Heart left ventricle (tissue), 16 donors: ENCODE data around the gene FBXL22. TPM values are rescaled to one million over a fixed set of nuclear protein-coding genes. Genes with fewer than 3 reads are reported as not detected.

Source experiments
- ATAC-seq, 4 donors: fragments of 200-7000 bp; cut with Tn5 transposase; one replicate each; pipeline ENCODE4 v1.9.1; 2020 to 2022; ENCODE audit warnings: moderate library complexity in 4 of 4, mild to moderate bottlenecking in 3 of 4, moderate number of reproducible peaks in 1 of 4
- DNase-seq, 5 donors: peaks; one replicate each; pipeline ENCODE4 v3.0.0-alpha.2; 2020
- H3K27ac ChIP-seq, 12 donors: fragments of 200-600 bp; sonication (generic) in 4 of 12; one replicate each; pipeline versions ENCODE4 v1.5.0 to v1.8.0; 2016 to 2022; ENCODE audit warnings: mild to moderate bottlenecking in 2 of 12
- H3K27me3 ChIP-seq, 9 donors: fragments of 200-600 bp; sonication (generic) in 2 of 9; one replicate each; pipeline versions ENCODE4 v1.5.1 to v1.8.0; 2016 to 2022; ENCODE audit warnings: mild to moderate bottlenecking in 3 of 9
- H3K36me3 ChIP-seq, 9 donors: fragments of 200-600 bp; sonication (generic) in 2 of 9; one replicate each; pipeline versions ENCODE4 v1.5.0 to v1.8.0; 2018 to 2022; ENCODE audit warnings: mild to moderate bottlenecking in 2 of 9
- H3K4me1 ChIP-seq, 12 donors: fragments of 200-600 bp; sonication (generic) in 4 of 12; one replicate each; pipeline versions ENCODE4 v1.5.0 to v1.8.0; 2016 to 2022; ENCODE audit warnings: mild to moderate bottlenecking in 3 of 12
- H3K4me3 ChIP-seq, 12 donors: fragments of 200-600 bp; sonication (generic) in 4 of 12; one replicate each; pipeline versions ENCODE4 v1.5.0 to v1.8.0; 2017 to 2022; ENCODE audit warnings: mild to moderate bottlenecking in 9 of 12, moderate library complexity in 4 of 12
- H3K9me3 ChIP-seq, 12 donors: fragments of 200-600 bp; sonication (generic) in 4 of 12; one replicate each; pipeline versions ENCODE4 v1.5.0 to v1.8.0; 2016 to 2022; ENCODE audit warnings: mild to moderate bottlenecking in 1 of 12
- CTCF ChIP-seq, 12 donors: fragments of 200-600 bp; sonication (generic) in 4 of 12; IDR thresholded peaks; one replicate each; pipeline versions ENCODE4 v1.5.0 to v1.8.0; 2018 to 2022; ENCODE audit warnings: antibody characterized with exemption in 12 of 12, mild to moderate bottlenecking in 5 of 12
- POLR2A ChIP-seq, 2 donors: fragments of 450-650 bp; IDR thresholded peaks; one replicate each; pipeline ENCODE4 v1.6.1; 2017; ENCODE audit warnings: antibody characterized with exemption in 2 of 2, mild to moderate bottlenecking in 2 of 2, moderate library complexity in 2 of 2
- WGBS, 4 donors: extraction: QIAGEN DNeasy Blood & Tissue Kit in 2 of 4; methylation state at CpG; one replicate each; pipeline versions ENCODE4 v1.1.5 to v1.1.7; 2013 to 2018; 5-methylcytosine and 5-hydroxymethylcytosine counted together
- intact Hi-C, 10 donors: fragments of 100-400 bp; cut with DNase I; formaldehyde crosslinking; loops; one replicate each; pipeline versions ENCODE4 v1.11.1 to v1.14.2; 2022
- polyA plus RNA-seq, 2 donors: library from polyadenylated mRNA; stranded (reverse); fragments of 200-250 nt; gene quantifications; one replicate each; pipeline ENCODE4 v1.2.3, GENCODE V29; 2013
- total RNA-seq, 9 donors: library from RNA; depleted of rRNA in 2 of 9; stranded (reverse); fragments of >200 nt in 2 of 9; fragmentation: NEBNext Ultra II Directional in 3 of 9; extraction: Animal tissue kit (Norgen Biotek cat#: 25700) in 3 of 9; gene quantifications; one replicate each; pipeline versions ENCODE4 v1.1.0 to v1.2.4, GENCODE V29; 2016 to 2023
- donor health status: ischemic (EF 13 %, LVEDD 7.1; RV severe dilation, severe dysfunction).
- donor health status: healthy with polysubstance abuse.
- donor health status: DM: no; HTN: yes; CAD: no.
- donor health status: DM: no; HTN: no; CAD: no.
- donor health status: ischemic (EF 25% LVEDD 6.9; RV normal size, moderate dysfunction).
- donor health status: ischemic (EF 25% LVEDD 5.7; RV mildly dilated, moderate dysfunction).
- donor health status: healthy.
- donor health status: DM: yes; HTN: yes; CAD: no.
- donor health status: ischemic (EF 35%, LVEDD 5.7; RV mildly dilated, moderate dysfunction).
- donor health status: nonischemic (EF 11% LVEDD 7.7; RV severe dilation, severe dysfunction).
- donor health status: DM: yes; HTN: yes; CAD: no.
- donor health status: PGD.
- donor health status: ischemic (EF 29% LVEDD 5.4; RV normal size, mild dysfunction).
- donor health status: nonischemic (EF 23%, LVEDD 6.1; RV moderate dilation, normal function).

The FBXL22 gene
- total and polyA plus RNA-seq, 11 donors = 2.4 to 41.5 (median 20.7) TPM

GRCh38 chr15:63588826-63589225 lies 8.4 kb upstream of the FBXL22 start:
- Histone ChIP-seq H3K27me3 (no peaks in the 10 kb centered on the region), H3K9me3 (peaks cover 0 to 9% (median 0%) of the 10 kb centered on the region in 12 donors), H3K4me1 (no peaks in the 10 kb centered on the region), H3K4me3 (no peak overlapping the region), H3K36me3 (peaks cover 0 to 98% (median 91%) of the 10 kb centered on the region in 9 donors), H3K27ac (no peak overlapping the region)
- no peak for DNase-seq
- intact Hi-C loops = no loop called here
- TF ChIP-seq CTCF (IDR thresholded peaks at IDR 0.05) (no peak), POLR2A (IDR thresholded peaks at IDR 0.05) (no peak)
- no peak for ATAC-seq
- WGBS, 4 donors = 92 to 98% (median 96%) methylated on average over 6 of the region's 6 CpGs

GRCh38 chr15:63593705-63594671 lies 3.2 kb upstream of the FBXL22 start:
- intact Hi-C loops = loop anchor here in 2 of 10 donors (10.0 kb wide), 1 partner anchor 309 kb away; no protein-coding TSS in a partner anchor
- 65 to 80% (median 77%) methylated on average over 9 of the region's 9 CpGs for WGBS, 4 donors
- H3K36me3 ChIP-seq = peaks cover 0 to 61% (median 49%) of the 10 kb centered on the region in 9 donors
- ATAC-seq (no peak), DNase-seq (no peak)
- no peaks in the 10 kb centered on the region for H3K27me3 ChIP-seq
- no peak for TF ChIP-seq POLR2A (IDR thresholded peaks at IDR 0.05)
- no peak for TF ChIP-seq CTCF (IDR thresholded peaks at IDR 0.05)
- H3K9me3 ChIP-seq = no peaks in the 10 kb centered on the region
- H3K4me3 ChIP-seq = no peak overlapping the region
- peaks cover 0 to 46% (median 26%) of the 10 kb centered on the region in 12 donors for H3K4me1 ChIP-seq
- H3K27ac ChIP-seq = peak overlapping the region in 2 of 12 donors; percentile 22 to 91

- Histone ChIP-seq H3K27ac (peak overlapping the region in 9 of 12 donors; percentile 30 to 95 (median 88)), H3K27me3 (no peaks in the 10 kb centered on the region), H3K9me3 (no peaks in the 10 kb centered on the region), H3K4me3 (no peak overlapping the region), H3K36me3 (peaks cover 0 to 51% (median 38%) of the 10 kb centered on the region in 9 donors), H3K4me1 (peaks cover 0 to 57% (median 34%) of the 10 kb centered on the region in 12 donors)
- TF ChIP-seq POLR2A (IDR thresholded peaks at IDR 0.05) (no peak), CTCF (IDR thresholded peaks at IDR 0.05) (no peak)
- peak; percentile 31 to 38 (median 34) for ATAC-seq
- peak in 4 of 5 donors; percentile 52 to 75 (median 63) for DNase-seq
- intact Hi-C loops = loop anchor here in 9 of 10 donors (5.0 to 10.0 kb wide), 5 partner anchors 93 to 310 kb away; partner anchors contain the start of gene USP3 (in 8 of the 9)
- WGBS, 4 donors = 50 to 77% (median 57%) methylated on average over 3 of the region's 3 CpGs
Measured at GRCh38 chr15:63595065-63595464, 2.1 kb upstream of the FBXL22 start.

GRCh38 chr15:63595688-63596087 lies 1.5 kb upstream of the FBXL22 start:
- Histone ChIP-seq H3K9me3 (no peaks in the 10 kb centered on the region), H3K27me3 (no peaks in the 10 kb centered on the region), H3K27ac (peak overlapping the region in 11 of 12 donors; percentile 78 to 95 (median 88)), H3K36me3 (peaks cover 0 to 44% (median 32%) of the 10 kb centered on the region in 9 donors), H3K4me3 (no peak overlapping the region), H3K4me1 (peaks cover 0 to 62% (median 38%) of the 10 kb centered on the region in 12 donors)
- WGBS, 4 donors = 70 to 93% (median 80%) methylated on average over 1 of the region's 1 CpG
- no peak for TF ChIP-seq CTCF (IDR thresholded peaks at IDR 0.05)
- TF ChIP-seq POLR2A (IDR thresholded peaks at IDR 0.05) = no peak
- intact Hi-C loops = loop anchor here in 9 of 10 donors (5.0 to 10.0 kb wide), 5 partner anchors 93 to 311 kb away; partner anchors contain the start of gene USP3 (in 8 of the 9)
- DNase-seq (peak in 1 of 5 donors; percentile 7), ATAC-seq (no peak)
